ENCODE data around the gene DPY19L3.
"Not testable (repeated sequence)": the region's sequence is repeated elsewhere in the genome, so short reads cannot be mapped to it uniquely, and the experiment has no call there.

DNA sequence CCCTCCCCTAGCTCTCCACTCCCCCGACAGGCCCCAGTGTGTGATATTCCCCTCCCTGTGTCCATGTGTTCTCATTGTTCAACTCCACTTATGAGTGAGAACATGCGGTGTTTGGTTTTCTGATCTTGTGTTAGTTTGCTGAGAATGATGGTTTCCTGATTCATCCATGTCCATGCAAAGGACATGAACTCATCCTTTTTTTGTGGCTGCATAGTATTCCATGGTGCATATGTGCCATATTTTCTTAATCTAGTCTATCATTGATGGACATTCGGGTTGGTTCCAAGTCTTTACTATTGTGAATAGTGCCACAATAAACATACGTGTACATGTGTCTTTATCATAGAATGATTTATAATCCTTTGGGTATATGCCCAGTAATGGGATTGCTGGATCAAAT lies 106.9 kb downstream of the DPY19L3 start:
- not testable (repeated sequence) for TF ChIP-seq CTCF, POLR2AphosphoS5, POLR2A (IDR thresholded peaks at IDR 0.05)

Data from upper lobe of left lung (tissue), 4 donors.